GM04504 (cell line): ENCODE results near the gene RAB8A.
"Not testable (repeated sequence)": the region's sequence is repeated elsewhere in the genome, so short reads cannot be mapped to it uniquely, and the experiment has no call there.

Source experiments
- DNase-seq: peaks from one replicate; pipeline ENCODE4 v3.0.0-alpha.2; 2012; ENCODE audit warnings: low read depth

RAB8A gene

GRCh38 chr19:16113727-16114126, 2.0 kb downstream of the RAB8A start:
- no peak for DNase-seq

- no peak for DNase-seq
Observed at GRCh38 chr19:16115301-16116039, 3.8 kb downstream of the RAB8A start.

- DNase-seq: no peak
Observed at GRCh38 chr19:16116067-16116466, 4.4 kb downstream of the RAB8A start.

GRCh38 chr19:16117594-16118033, 5.9 kb downstream of the RAB8A start:
- DNase-seq: no peak

GRCh38 chr19:16118489-16119033, 6.9 kb downstream of the RAB8A start:
- DNase-seq: no peak

DNA sequence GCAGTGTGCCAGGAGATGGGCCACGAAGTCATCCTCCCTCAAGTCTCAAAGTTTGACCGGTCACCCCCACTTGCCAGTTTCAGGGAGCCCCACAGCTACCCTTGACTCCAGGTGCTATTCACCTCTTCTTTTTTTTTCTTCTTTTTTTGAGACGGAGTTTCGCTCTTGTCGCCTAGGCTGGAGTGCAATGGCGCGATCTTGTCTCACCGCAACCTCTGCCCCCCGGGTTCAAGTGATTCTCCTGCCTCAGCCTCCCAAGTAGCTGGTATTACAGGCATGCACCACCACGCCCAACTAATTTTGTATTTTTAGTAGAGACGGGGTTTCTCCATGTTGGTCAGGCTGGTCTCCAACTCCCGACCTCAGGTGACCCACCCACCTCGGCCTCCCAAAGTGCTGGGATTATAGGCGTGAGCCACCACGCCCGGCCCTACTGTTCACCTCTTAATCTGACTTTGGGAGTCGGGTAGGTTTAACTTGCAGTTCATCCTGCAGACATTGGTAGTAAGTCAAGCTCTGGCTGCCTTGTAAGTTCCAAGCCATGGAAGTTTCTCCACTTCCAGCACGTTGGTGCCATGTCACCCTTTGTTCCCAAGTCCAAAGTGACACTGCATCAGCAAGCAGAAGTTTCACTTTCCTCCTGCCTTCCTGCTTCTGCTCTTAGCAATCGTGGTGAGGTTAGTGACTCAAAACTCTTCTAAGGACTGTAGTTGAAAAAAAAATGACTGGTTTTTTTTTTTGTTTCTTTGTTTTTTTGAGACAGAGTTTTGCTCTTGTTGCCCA, 7.6 kb downstream of the RAB8A start:
- DNase-seq: not testable (repeated sequence)

GRCh38 chr19:16121141-16121540, 9.5 kb downstream of the RAB8A start:
- DNase-seq: no peak

DNA sequence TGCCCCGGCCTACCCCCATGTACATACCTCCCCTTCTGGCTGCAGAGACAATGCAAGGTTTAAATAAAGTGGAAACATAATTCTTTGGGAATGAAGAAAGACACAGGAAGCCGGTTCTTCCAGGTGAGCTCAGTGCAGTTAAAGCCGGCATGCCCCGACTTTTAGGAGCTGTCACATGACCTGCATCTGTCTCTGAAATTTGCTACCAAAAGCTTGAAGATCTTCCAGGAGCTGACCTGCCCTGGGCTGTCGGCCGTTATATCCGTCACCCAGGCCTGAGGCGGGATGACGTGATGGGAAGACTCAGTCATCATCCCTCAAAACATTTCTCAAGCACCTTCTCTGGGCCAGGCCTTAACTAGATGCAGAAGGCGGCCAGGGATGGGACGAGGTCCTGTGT, 10.3 kb downstream of the RAB8A start:
- DNase-seq: no peak

DNA sequence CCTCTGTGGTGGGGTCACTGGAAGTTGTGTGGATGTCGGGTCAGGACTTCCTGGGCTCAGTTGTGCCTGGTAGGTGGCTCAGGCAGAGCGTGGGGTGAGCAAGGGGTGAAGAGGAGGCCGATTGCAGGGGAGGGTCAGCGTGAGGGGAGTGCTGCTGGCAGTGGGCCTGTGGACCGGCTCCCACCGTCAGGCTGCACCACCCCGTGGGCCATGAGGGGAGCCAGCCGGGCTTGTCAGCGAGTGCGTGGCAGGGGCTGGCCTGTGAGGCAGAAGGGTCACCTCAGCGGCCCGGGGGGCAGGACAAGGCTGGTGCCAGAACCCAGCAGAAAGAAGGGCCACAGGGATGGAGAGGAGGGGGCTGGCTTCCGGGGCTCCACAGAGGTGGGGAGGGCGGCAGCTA, 13.3 kb downstream of the RAB8A start:
- DNase-seq: no peak

- DNase-seq: no peak
Observed at GRCh38 chr19:16125737-16126495, 14.2 kb downstream of the RAB8A start.

- DNase-seq: no peak
Observed at GRCh38 chr19:16127080-16127479, 15.4 kb downstream of the RAB8A start.

- DNase-seq: no peak
Observed at GRCh38 chr19:16127776-16128371, 16.2 kb downstream of the RAB8A start.

- no peak for DNase-seq
Observed at GRCh38 chr19:16131648-16132047, 20.0 kb downstream of the RAB8A start.

- DNase-seq: no peak
Observed at GRCh38 chr19:16133818-16134217, 22.1 kb downstream of the RAB8A start.

- no peak for DNase-seq
Observed at GRCh38 chr19:16134510-16134909, 22.8 kb downstream of the RAB8A start.

DNA sequence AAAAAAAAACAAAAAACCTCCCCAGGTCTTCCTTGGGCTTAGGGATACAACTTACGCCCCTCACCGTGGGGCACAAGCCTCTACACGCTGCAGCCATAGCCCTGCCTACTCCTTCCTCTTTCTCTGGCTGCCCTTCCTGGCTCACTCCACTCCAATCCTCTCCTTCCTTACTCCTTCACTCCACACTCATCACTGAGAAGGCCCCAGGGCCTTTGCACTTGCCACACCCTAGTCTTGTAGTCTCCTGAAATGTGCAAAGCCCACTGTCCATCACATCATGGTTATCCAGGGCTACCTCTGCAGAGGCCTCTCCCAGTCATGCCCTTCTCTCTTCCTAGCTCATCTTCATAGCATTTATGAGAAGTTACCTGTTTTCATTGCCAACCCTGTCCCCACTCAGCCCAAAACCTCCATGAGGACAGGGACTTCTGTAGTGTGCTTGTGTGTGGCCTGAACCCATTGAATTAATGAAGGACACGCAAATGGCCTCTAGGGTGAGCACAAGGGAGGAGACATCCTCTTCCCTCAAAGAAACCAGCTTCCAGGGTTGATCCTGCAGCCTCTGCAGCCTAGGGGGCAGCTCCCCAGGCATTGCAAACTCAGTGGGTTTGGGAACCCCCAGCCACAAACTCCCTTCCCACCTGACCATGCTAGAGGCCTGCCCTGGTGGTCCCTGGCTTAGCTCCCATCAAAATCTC, 23.9 kb downstream of the RAB8A start:
- no peak for DNase-seq

- DNase-seq: no peak
Observed at GRCh38 chr19:16136185-16136999, 24.7 kb downstream of the RAB8A start.

DNA sequence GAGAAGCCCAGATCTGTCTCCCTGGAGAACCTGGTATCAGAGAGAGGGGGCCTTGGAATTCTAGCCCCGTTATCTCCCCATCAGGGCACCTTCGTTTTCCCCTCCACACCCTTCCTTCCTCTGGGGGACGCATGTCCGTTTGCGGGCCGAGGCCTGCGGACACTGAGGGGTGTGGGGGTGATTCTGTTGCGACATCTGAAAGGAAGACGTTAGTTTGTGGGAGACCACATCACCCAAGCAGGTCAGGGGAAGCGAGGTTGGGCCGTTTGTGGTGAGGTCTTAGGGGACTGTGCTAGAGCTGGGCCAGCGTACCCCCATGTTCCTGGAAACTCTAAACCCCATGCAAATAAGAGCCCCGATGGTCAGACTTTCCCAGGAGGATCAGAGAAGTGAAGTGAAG, 28.1 kb downstream of the RAB8A start:
- DNase-seq: no peak

DNA sequence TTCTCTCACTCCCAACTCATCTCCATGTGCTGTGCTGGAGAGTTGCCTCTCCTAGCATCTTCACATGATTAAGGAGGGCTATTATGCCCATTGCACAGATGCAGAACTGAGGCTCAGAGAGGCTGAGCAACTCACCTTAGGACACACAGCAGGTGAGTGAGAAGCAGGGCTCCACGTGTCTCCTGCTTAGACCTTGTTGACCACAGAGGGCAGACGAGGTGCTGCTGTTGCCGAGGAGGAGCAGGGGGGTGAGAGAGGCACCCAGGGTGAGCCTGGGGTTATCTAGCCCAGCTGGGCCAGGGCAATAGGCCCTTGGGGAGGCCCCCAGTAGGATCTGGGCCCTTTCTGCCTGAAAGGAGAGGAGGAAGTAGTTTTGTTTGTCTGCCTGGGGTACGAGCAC, 29.4 kb downstream of the RAB8A start:
- no peak for DNase-seq

DNA sequence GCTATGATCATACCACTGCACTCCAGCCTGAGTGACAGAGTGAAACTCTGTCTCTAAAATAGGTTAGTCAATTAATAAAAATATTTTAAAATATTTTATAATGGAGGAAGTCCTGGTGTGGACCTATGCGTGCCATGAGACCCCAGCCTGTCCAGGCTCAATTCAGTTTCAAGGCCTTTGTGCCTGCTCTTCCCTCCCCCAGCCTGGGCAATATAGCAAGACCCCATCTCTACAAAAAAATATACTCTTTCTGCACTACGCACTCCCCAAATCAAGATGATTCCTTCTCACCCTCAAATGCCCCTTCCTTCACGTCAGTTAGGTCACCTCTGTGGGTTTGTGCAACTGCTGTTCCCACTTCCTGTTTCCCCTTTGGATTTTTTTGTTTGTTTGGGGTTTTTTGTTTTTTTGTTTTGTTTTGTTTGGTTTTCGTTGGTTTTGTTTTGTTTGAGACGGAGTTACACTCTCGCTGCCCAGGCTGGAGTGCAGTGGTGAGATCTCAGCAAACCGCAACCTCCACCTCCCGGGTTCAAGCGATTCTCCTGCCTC, 30.4 kb downstream of the RAB8A start:
- no peak for DNase-seq
